LNCaP clone FGC (cell line): ENCODE measurements around the gene GABBR1.
A peak's percentile ranks its signal among the peaks of the same experiment; 100 is the strongest.

Experiments
- DNase-seq: peaks from one replicate; pipeline ENCODE4 v3.0.0-alpha.2; 2011; ENCODE audit warnings: low read depth
- H3K4me3 ChIP-seq: 2 replicates; pipeline ENCODE4 v1.5.1; 2011; ENCODE audit warnings: mild to moderate bottlenecking, low read depth, low read length, control low read depth
- CTCF ChIP-seq: IDR thresholded peaks from 2 replicates; pipeline ENCODE4 v1.5.1; 2012; ENCODE audit warnings: mild to moderate bottlenecking; ENCODE audit not compliant: control insufficient read depth, insufficient read depth; ENCODE audit errors: extremely low read depth

Gene GABBR1

GRCh38 chr6:29655658-29656057, 22.7 kb upstream of the GABBR1 start:
- H3K4me3 ChIP-seq: no peak overlapping the region
- no peak for TF ChIP-seq CTCF
- DNase-seq: no peak

- H3K4me3 ChIP-seq: no peak overlapping the region
- DNase-seq: peak; percentile 52
- peak; percentile 77 for TF ChIP-seq CTCF
Observed at GRCh38 chr6:29653452-29654038, 20.6 kb upstream of the GABBR1 start.

- H3K4me3 ChIP-seq: no peak overlapping the region
- no peak for DNase-seq
- TF ChIP-seq CTCF: no peak
Observed at GRCh38 chr6:29652198-29652584, 19.2 kb upstream of the GABBR1 start.

- TF ChIP-seq CTCF: peak; percentile 57
- no peak for DNase-seq
- no peak overlapping the region for H3K4me3 ChIP-seq
Observed at GRCh38 chr6:29651413-29652197, 18.6 kb upstream of the GABBR1 start.

- H3K4me3 ChIP-seq: peak overlapping the region; percentile 52
- peak; percentile 87 for TF ChIP-seq CTCF
- peak; percentile 91 for DNase-seq
Observed at GRCh38 chr6:29649701-29650673, 17.0 kb upstream of the GABBR1 start.

GRCh38 chr6:29647927-29648642, 15.1 kb upstream of the GABBR1 start:
- no peak overlapping the region for H3K4me3 ChIP-seq
- TF ChIP-seq CTCF: peak; percentile 71
- no peak for DNase-seq
